GM21423 (cell line): ENCODE results near the gene NRF1.
"Not testable (repeated sequence)": the region's sequence is repeated elsewhere in the genome, so short reads cannot be mapped to it uniquely, and the experiment has no call there.

Experiments
- ATAC-seq: cut with Tn5 transposase; IDR thresholded peaks from one replicate; pipeline ENCODE4 v1.9.1; 2021; ENCODE audit warnings: mild to moderate bottlenecking, moderate library complexity; ENCODE audit not compliant: unreplicated experiment

Gene NRF1

DNA sequence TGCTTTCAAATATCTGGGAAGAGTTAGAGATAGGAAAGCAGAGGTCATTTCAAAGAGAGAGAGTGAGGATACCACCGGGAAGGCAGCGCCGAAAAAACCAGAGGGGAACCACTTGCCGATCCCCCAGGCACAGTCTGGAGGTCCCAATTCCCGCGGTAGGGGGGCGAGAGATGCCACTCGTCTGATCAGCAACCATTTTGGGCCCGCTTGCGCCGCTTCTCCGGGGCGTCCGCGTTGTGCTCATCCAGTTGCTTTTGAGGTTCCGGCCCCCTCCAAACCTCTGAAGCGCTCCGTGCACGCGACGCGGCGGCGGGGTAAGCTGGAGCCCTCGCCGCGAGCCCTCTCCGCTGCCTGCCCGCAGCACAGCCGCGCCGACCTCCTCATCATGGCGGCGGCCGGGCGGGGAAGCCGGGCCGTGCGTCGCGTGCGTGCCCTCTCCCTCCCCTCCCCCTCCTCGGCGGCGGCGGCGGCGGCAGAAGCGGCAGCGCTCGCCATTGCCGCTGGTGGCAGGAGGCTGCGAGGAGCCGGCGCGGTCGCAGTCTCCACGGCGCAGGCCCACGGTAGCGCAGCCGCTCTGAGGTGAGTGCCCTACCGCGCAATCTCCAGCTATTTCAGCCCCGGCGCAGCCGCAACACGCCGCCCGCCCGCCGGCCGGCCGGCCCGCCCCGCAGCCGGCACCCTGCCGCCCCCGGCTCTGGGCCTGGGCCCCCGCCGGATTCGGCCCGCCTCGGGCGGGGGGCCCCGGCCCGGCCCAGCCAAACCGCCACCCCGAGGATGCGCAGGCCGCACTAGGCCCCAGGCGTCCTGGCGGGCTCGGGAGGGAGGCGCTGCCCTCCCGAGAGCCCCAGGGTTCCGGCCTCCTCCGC, at the start of gene NRF1:
Gene NRF1, plus strand, starts transcription at position 475 of the 866 bp plus-strand sequence. CDS start 45,632 bp downstream, outside the sequence.
- ATAC-seq, result peak; percentile 77

DNA sequence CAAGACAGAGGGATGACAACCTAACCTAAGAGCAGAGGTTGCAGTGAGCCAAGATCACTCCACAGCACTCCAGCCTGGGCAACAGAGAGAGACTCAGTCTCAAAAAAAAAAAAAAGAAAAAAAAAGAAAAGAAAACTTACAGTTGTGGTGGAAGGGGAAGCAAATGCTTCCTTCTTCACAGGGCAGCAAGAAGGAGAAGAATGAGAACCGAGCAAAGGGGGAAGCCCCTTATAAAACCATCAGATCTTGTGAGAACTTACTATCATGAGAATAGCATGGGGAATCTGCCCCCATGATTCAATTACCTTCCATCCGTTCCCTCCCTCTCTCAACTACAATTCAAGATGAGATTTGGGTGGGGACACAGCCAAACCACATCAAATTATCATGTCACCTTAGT, 45.2 kb upstream of the NRF1 start:
- ATAC-seq, result not testable (repeated sequence)

DNA sequence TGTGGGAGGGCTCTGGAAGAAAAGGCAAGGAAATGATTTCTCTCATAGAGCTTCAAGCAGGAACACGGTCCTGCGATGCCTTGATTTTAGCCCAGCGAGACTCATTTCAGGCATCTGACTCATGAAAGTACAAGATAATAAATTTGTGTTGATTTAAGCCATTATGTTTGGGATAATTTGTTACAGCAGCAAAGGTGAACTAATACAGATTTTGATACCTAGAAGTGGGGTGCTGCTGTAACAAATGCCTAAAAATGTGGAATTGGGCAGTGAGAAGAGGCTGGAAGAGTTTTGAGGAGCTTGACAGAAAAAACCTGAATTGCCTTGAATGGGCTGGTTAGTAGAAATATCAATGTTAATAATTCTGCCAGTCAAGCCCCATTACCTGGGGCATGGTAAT, 44.1 kb upstream of the NRF1 start:
- no peak for ATAC-seq

DNA sequence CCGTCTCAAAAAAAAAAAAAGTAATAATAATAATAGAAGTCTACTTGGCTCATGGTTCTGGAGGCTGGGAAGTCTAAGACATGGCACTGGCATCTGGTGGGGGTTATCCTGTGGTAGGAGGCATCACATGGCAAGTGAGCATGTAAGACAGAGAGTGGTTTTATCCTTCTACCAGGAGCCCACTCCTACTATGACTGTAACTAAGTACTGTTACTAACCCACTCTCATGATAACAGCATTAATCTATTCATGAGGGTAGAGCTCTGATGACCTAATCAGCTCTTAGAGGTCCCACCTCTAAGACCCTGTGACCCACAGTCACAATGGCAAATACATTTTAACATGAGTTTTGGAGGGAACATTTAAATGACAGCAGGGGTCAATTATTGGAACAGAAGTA, 43.3 kb upstream of the NRF1 start:
- no peak for ATAC-seq

DNA sequence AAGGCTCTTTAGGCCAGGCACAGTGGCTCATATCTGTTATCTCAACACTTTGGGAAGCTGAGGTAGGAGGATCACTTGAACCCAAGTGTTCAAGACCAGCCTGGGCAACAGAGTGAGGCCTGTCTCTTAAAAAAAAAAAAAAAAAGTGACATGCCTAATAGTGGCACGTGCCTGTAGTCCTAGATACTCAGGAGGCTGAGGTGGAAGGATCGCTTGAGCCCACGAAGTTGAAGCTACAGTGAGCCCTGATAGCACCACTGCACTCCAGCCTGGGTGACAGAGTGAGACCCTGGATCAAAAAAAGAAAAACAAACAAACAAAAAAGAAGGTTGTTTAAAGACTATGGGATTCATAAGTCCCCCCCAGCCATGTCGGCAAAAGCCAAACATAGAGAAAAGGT, 42.2 kb upstream of the NRF1 start:
- ATAC-seq, result no peak

DNA sequence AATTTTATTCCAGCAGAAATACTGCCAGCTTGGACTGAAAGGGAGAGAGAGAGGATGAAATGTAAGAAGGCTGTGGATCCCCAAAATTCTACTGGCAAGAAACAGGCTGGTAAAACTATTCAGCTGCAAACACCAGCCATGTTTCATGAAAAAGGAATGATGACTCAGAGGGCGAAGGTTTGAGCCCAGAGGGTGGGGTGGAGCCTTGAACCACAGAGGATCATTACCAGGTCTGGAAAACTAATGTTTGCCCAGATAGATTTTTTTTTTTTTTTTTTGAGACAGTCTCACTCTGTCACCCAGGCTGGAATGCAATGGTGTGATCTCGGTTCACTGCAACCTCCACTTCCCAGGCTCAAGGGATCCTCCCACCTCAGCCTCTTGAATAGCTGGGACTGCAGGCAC, 41.7 kb upstream of the NRF1 start:
- ATAC-seq, result no peak

DNA sequence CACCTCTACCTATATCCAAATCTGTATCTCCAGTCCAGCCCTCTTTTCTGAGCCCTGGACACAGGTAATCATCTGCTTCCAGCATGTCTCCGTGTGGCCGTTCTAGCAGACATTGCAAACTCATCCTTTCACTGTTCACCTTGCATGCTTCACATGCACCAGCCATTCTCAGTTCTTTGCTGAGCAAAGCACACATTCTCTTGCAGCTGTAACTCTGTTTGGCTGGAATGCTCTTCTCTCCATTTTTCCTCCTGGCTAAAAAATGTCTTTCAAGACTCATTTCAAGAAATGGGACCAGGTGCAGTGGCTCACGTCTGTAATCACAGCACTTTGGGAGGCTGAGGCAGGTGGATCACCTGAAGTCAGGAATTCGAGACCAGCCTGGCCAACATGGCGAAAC, 40.3 kb upstream of the NRF1 start:
- no peak for ATAC-seq

DNA sequence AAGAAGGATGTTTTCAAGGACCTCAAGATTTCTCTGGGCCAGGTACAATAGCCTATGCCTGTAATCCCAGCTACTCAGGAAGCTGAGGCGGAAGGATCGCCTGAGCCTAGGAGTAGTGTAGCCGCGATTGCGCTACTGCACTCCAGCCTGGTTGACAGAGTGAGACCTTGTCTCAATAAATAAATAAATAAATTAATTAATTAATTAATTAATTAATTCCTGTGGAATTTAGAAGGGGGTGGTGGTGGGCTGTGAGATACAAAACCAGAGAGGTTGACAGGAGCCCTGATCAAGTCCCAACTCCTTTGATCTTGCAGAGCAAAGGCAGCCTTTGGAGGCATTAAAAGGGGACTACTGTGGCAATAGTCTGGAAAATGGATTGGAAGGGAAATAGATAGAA, 39.3 kb upstream of the NRF1 start:
- ATAC-seq, result no peak

DNA sequence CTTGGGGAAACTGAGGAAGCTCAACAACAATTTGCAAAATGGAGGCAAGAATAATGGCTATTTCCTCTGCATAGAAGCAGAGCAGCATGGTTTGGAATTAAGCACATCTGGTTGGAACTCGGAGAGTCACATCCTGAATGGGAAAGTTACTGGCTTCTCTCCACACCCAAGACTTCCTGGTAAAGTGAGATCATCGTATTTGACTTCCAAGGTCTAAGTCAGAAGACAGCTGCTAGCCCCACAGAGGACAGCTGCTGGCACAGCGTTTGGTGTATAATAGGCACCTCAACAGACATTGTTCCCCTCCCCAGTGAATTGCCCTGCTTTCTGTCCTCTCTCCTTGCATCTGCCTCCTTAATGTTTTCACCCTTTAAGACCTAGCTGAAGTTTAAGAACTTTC, 37.0 kb upstream of the NRF1 start:
- no peak for ATAC-seq

DNA sequence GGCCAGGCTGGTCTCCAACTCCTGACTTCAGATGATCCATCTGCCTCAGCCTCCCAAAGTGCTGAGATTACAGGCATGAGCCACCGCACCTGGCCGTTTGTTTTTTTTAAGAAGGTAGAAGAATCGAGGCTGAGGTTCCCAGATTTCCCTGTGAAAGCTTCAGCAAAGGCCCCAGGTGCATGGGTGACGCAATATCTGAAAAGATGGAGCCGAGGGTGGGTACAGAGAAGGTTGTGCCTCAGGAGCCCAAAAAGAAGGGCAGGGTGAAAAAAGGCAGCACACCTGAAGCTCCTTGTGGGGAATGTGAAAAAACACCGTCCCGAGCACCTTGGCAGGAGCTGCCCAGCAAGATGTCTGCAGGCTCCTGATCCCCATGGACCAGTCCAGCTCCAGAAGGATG, 35.8 kb upstream of the NRF1 start:
- no peak for ATAC-seq

DNA sequence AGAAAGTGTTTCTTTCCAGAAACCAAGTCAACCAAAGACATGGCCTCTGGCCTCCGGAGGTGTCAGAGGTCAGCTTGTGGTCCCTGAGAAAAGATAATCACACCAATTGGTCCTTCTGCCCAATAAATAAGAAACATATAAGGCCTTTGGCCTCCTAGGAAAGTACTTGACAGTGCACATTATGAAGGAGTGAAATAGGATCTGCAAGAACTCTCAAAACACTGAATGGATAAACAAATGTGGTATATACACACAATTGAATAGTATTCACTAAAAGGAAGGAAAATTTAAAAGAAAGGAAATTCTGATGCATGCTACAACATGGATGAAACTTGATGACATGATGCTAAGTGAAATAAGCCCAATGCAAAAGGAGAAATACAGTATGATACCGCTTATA, 35.4 kb upstream of the NRF1 start:
- no peak for ATAC-seq

DNA sequence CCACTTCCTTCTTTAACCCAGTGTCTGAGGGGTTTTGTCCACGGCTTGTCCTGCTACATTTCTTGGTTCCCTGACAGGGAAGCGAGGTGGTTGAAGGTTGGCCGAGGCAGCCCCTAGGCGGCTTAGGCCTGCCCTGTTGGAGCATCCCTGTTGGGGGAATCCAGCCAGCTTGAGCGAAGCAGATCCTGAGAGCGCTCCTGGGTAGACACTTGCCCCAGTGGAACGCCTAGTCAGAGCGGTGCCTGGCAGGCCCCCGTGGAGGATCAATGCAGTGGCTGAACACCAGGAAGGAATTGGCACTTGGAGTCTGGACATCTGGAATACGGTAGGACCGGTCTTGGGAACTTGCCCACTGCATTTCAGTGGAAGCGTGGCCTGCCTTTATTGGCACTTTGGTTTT, 32.7 kb upstream of the NRF1 start:
- ATAC-seq, result no peak

DNA sequence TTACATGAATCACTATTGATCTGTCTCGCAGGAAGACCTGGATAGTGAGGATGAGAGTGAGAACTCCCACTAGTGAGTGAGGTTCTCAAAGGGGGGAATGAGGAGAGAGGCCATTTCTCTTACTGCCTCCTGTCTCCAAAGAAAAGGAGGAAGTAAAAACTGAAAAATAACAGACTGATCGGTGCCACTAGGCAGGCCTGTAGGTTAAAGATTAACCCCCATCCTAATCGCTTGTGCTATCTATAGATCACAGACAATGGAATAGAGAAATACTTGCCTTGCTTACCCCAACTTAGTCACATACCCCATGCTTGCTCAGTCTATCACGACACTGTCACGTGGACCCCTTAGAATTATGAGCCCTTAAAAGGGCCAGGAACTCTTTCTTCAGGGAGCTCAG, 25.3 kb upstream of the NRF1 start:
- ATAC-seq, result not testable (repeated sequence)

DNA sequence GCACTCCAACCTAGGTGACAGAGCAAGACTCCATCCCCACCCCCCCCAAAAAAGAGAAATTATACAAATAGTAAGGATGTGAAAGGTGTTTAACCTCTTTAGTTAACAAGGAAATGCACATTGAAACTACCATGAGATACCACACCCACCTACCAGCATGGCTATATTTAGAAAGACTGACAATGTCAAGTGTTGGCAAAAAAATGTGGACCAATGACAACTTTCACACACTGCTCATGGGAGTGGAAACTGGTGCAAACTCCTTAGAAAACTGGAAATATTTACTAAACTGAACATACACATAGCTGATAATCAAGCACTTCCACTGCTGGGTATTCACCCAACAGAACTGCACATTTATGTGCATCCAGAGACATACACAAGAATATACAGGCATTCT, 23.3 kb upstream of the NRF1 start:
- ATAC-seq, result no peak

DNA sequence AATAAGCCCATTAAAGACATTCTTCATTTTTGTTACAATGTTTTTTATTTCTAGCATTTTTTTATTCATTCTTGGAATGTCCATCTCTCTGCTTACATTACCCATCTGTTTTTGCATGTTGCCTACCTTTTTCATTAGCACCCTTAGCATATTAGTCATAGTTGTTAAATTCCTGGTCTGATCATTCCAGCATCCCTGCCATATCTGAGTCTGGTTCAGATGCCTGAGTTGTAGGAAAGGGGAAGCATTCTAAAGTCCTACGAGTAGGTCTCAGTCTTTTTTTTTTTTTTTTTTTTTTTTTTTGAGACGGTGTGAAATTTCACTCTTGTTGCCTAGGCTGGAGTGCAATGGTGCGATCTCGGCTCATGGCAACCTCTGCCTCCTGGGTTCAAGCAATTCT, 19.7 kb upstream of the NRF1 start:
- no peak for ATAC-seq

DNA sequence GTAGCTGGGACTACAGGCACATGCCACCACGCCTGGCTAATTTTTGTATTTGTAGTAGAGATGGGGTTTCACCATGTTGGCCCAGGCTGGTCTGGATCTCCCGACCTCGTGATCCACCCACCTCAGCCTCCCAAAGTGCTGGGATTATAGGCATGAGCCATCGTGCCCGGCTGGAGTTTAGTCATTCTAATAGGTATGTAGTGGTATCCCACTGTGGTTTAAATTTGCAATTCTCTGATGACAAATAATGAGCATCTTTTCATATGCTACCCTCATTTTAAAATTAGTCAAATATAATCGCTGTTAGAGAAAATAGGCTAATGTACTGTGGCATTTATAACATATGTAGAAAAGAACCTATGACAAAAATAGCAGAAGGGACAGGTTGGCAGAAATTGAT, 15.1 kb upstream of the NRF1 start:
- ATAC-seq, result not testable (repeated sequence)

DNA sequence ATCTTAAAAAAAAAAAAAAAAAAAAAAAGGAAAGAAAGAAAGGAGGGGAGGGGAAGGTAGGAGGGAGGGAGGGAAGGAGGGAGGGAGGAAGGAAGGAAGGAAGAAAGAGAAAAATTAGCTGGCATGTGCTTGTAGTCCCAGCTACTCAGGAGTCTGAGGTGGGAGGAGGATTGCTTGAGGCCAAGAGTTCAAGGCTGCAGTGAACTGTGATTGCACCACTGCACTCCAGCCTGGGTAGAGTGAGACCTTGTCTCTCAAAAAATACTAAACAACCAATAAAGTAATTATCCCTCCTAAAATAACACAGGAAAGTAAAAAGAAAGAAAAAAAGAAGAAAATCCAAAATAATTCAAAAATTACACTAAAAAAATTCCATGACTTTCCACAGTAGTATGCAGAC, 13.8 kb upstream of the NRF1 start:
- ATAC-seq, result no peak

DNA sequence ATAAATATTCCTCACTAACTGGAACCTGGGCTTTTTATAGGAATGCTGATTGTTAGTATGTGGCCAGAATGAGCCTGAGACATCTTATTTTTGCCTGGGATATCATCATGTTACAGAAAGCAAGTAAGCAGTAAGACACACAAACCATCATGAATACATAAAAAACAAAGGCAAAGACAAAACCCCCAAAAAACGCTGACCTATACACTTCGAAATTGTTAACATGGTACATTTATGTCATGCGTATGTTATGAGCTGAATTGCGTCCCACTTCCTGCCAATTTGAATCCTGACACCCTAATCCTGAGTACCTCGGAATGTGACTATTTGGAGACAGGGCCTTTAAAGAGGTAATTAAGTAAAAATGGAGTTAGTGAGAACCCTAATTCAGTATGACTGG, 12.3 kb upstream of the NRF1 start:
- no peak for ATAC-seq

DNA sequence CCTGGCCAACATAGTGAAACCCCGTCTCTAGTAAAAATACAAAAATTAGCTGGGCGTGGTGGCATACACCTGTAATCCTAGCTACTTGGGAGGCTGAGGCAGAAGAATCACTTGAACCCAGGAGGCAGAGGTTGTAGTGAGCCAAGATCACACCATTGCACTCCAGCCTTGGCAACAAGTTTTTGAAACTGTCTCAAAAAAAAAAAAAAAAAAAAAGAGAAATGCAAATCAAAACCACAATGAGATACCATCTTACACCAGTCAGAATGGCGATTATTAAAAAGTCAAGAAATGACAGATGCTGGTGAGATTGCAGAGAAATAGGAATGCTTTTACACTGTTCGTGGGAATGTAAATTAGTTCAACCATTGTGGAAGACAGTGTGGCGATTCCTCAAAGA, 7.9 kb upstream of the NRF1 start:
- not testable (repeated sequence) for ATAC-seq

DNA sequence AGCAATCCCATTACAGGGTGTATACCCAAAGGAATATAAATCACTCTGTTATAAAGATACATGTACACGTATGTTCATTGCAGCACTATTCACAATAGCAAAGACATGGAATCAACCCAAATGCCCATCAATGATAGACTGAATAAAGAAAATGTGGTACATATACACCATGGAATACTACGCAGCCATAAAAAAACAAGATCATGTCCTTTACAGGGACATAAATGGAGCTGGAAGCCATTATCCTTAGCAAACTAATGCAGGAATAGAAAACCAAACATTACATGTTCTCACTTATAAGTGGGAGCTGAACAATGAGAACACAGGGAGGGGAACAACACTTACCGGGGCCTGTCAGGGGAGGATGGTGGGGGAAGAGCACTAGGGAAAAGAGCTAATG, 7.5 kb upstream of the NRF1 start:
- not testable (repeated sequence) for ATAC-seq

DNA sequence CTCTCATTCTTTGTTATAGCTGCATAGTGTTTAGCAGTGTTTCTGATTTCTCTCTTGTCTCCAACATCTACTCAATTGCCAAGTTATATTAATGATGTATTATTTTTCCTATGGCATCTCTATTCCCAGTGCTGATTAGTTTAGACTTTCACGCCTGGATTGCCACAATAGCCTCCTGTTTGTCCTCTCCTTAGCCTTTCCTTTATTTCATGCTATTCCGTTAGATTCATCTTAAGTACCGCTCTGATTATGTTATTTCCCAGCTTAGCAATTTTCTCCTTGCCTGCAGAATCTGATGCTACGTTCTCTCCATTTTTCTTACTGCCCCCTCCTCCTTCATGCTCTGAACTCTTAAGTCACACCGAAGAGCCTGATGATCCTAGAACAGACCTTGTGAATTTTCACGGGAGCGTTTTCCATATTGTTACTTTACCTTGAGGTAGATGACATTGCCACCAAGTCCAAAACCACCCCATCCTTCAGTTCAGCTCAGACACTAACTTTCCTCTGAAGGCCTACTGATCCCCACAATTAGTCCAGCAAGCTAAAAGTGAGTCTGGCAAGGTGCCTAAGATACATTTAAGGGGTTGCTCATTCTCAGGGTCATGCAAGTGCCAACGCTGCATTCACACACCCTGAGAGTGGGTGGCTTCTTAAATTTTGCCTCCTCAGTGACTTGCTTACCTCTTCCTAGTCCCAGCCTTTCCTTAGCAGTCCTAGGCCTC, 6.6 kb upstream of the NRF1 start:
- no peak for ATAC-seq

DNA sequence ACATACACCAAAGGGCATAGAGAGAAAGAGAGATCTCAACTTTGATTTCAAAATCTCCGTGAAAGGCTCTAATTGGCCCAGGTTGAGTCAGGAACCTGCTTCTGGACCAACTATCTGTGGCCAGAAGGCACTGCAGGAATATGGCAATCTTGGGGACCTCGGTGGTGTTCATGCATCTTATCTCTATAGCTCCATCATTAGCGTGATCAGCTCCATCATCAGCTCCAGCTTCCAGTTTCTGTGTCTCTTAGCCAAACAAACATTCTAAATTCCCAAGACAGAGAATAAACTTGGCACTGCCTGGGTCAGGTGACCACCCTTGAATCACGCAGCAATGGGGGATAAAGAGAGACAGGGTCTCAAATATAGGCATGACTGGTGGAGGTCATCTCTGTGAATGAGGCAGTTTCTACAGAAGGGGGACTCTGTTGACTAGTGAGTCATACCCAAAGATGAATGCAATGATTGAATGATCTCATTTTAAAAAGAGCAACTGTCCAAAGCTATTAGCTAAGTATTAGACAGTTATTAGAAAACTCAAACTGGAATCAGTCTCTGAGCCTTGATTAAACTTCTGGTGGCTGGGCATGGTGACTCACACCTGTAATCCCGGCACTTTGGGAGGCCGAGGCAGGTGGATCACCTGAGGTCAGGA, 5.4 kb upstream of the NRF1 start:
- no peak for ATAC-seq
